GM10266 (cell line): ENCODE results near the gene OSBP2.

Experiments
- DNase-seq: peaks from one replicate; pipeline ENCODE4 v3.0.0; 2012; ENCODE audit errors: extremely low spot score
- CTCF ChIP-seq: IDR thresholded peaks from 2 replicates; pipeline ENCODE4 v1.5.1; 2012; ENCODE audit warnings: mild to moderate bottlenecking, low read depth; ENCODE audit not compliant: control insufficient read depth, insufficient read depth; ENCODE audit errors: missing control alignments

Gene OSBP2

GRCh38 chr22:30871391-30872284 lies 177.0 kb downstream of the OSBP2 start:
- DNase-seq, result no peak
- TF ChIP-seq CTCF, result no peak

DNA sequence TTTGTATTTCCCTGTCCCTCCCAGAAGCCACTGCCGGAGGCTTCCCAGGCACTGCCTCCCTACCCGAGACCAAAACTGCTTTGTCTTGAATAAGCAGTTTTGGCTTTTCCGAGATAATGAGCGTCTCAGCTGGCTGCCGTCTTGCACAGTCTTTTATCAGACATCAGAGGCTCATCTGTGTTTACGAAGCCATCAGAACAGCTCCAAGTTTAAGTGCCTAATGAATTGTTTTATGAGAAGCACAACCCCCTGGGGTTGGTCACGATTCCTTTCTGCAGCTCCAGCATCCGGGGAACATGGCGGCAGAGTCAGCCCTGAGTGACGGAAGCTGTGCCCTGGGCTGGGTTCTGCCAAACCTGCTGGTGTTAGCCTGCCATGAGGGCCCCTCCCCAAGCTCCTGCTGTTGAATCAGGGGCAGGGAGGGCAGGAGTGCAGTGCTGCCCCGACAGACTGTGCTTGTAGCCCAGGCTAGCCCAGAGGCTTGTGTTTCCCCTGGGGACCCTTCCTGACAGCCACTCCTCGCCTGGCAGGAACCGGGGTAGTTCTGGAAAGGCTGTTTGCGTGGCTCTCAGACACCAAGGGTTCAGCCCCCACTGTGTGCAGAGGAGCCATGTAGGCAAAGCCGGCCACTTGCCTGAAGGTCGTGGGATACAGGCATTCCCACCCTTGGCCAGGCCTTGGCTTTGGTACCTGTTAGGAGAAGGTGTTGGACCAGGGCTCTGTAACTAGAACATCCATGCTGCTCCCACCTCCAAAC lies 177.8 kb downstream of the OSBP2 start:
- no peak for DNase-seq
- TF ChIP-seq CTCF, result no peak

GRCh38 chr22:30873086-30873650 lies 178.5 kb downstream of the OSBP2 start:
- no peak for TF ChIP-seq CTCF
- DNase-seq, result no peak

DNA sequence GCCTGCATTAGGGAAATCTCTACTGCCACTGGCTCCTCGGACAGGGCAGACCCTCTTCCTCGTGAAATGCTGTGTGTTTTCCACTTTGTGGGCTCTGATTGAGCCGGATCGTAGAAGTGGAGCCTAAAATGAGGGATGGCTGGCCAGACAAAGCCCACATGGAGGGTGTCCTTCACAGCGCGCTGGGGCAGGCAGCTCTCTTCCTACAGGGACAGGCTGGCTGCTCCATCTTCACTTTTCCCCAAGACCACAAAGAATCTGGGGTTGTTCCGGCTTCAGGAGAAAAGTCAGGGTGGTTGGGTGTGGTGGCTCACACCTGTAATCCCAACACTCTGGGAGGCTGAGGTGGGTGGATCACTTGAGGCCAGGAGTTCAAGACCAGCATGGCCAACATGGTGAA lies 179.0 kb downstream of the OSBP2 start:
- no peak for DNase-seq
- TF ChIP-seq CTCF, result no peak

- DNase-seq, result no peak
- no peak for TF ChIP-seq CTCF
Observed at GRCh38 chr22:30874431-30875370, 180.0 kb downstream of the OSBP2 start.

- no peak for TF ChIP-seq CTCF
- no peak for DNase-seq
Observed at GRCh38 chr22:30875481-30876215, 181.0 kb downstream of the OSBP2 start.
